HG02763 (cell line): ENCODE results near the gene DENND4A.

Source experiments
- ATAC-seq: cut with Tn5 transposase; IDR thresholded peaks from one replicate; pipeline ENCODE4 v1.9.1; 2021; ENCODE audit warnings: mild to moderate bottlenecking, moderate library complexity; ENCODE audit not compliant: unreplicated experiment

DENND4A gene

GRCh38 chr15:65792138-65792987 is at the start of gene DENND4A:
DENND4A (minus strand) TSS chr15:65792293; CDS start chr15:65756450, 35,843 bp downstream.
- peak; percentile 88 for ATAC-seq

GRCh38 chr15:65841121-65841930 is 49.2 kb upstream of the DENND4A start:
- no peak for ATAC-seq

GRCh38 chr15:65839985-65840384 is 47.9 kb upstream of the DENND4A start:
- no peak for ATAC-seq

GRCh38 chr15:65839354-65839901 is 47.3 kb upstream of the DENND4A start:
- no peak for ATAC-seq

- ATAC-seq: no peak
Measured at GRCh38 chr15:65837301-65838294, 45.5 kb upstream of the DENND4A start.

GRCh38 chr15:65836665-65837064 is 44.6 kb upstream of the DENND4A start:
- no peak for ATAC-seq

- no peak for ATAC-seq
Measured at GRCh38 chr15:65835447-65835846, 43.4 kb upstream of the DENND4A start.

GRCh38 chr15:65834603-65835282 is 42.6 kb upstream of the DENND4A start:
- ATAC-seq: no peak

GRCh38 chr15:65833501-65834205 is 41.6 kb upstream of the DENND4A start:
- ATAC-seq: no peak

GRCh38 chr15:65832549-65833364 is 40.7 kb upstream of the DENND4A start:
- ATAC-seq: no peak

GRCh38 chr15:65829130-65829764 is 37.2 kb upstream of the DENND4A start:
- no peak for ATAC-seq

- ATAC-seq: no peak
Measured at GRCh38 chr15:65828585-65828984, 36.5 kb upstream of the DENND4A start.

- no peak for ATAC-seq
Measured at GRCh38 chr15:65827065-65827464, 35.0 kb upstream of the DENND4A start.

GRCh38 chr15:65824941-65825544 is 33.0 kb upstream of the DENND4A start:
- ATAC-seq: no peak

GRCh38 chr15:65824031-65824743 is 32.1 kb upstream of the DENND4A start:
- ATAC-seq: no peak

GRCh38 chr15:65822316-65822715 is 30.2 kb upstream of the DENND4A start:
- ATAC-seq: no peak

- no peak for ATAC-seq
Measured at GRCh38 chr15:65821070-65821469, 29.0 kb upstream of the DENND4A start.
